Muscle layer of duodenum (tissue), 2 donors: ENCODE data around the gene OR4F15.

Experiments
- H3K27ac ChIP-seq: one replicate; pipeline ENCODE4 v1.7.0; 2013; ENCODE audit warnings: mild to moderate bottlenecking, low read length
- H3K27me3 ChIP-seq: one replicate; pipeline ENCODE4 v1.7.0; 2013; ENCODE audit warnings: low read depth, mild to moderate bottlenecking, control low read depth, low read length
- H3K36me3 ChIP-seq, 2 donors: one replicate each; pipeline ENCODE4 v1.7.0; 2013; ENCODE audit warnings: low read length in 2 of 2, control low read depth in 1 of 2, mild to moderate bottlenecking in 1 of 2; ENCODE audit not compliant: insufficient read depth in 2 of 2, control insufficient read depth in 1 of 2
- H3K4me1 ChIP-seq, 2 donors: one replicate each; pipeline ENCODE4 v1.7.0; 2013; ENCODE audit warnings: low read length in 2 of 2, mild to moderate bottlenecking in 2 of 2, control low read depth in 1 of 2, moderate library complexity in 1 of 2; ENCODE audit not compliant: insufficient read depth in 2 of 2, control insufficient read depth in 1 of 2
- H3K4me3 ChIP-seq, 2 donors: one replicate each; pipeline ENCODE4 v1.7.0; 2013; ENCODE audit warnings: low read length in 2 of 2, low read depth in 1 of 2, mild to moderate bottlenecking in 1 of 2
- H3K9me3 ChIP-seq, 2 donors: one replicate each; pipeline ENCODE4 v1.7.0; 2013; ENCODE audit warnings: low read length in 2 of 2, control low read depth in 1 of 2, mild to moderate bottlenecking in 1 of 2; ENCODE audit not compliant: control insufficient read depth in 1 of 2
- donor health status: healthy.

The OR4F15 gene

DNA sequence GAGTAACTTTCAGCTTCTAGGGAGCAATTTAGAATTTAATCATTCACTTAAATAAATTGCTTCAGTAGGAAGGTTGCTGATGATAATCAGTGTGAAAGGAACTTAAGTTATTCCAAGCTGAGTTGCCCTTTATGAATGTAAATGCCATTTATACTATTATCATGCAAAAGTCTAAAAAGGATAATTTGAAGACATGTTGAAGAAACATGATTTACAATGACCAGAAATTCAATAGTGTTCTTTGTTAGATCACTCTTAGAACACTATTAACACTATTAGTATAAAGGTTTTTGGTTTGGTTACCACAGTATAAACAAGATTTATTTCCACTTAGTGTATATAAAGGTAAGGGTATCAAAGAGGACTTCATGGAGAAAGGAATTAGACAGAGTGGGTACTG is 7.1 kb upstream of the OR4F15 start:
- Histone ChIP-seq H3K27ac (no peak overlapping the region), H3K27me3 (no peaks in the 10 kb centered on the region), H3K36me3 (no peaks in the 10 kb centered on the region), H3K4me1 (no peaks in the 10 kb centered on the region), H3K4me3 (no peak overlapping the region), H3K9me3 (no peaks in the 10 kb centered on the region)

DNA sequence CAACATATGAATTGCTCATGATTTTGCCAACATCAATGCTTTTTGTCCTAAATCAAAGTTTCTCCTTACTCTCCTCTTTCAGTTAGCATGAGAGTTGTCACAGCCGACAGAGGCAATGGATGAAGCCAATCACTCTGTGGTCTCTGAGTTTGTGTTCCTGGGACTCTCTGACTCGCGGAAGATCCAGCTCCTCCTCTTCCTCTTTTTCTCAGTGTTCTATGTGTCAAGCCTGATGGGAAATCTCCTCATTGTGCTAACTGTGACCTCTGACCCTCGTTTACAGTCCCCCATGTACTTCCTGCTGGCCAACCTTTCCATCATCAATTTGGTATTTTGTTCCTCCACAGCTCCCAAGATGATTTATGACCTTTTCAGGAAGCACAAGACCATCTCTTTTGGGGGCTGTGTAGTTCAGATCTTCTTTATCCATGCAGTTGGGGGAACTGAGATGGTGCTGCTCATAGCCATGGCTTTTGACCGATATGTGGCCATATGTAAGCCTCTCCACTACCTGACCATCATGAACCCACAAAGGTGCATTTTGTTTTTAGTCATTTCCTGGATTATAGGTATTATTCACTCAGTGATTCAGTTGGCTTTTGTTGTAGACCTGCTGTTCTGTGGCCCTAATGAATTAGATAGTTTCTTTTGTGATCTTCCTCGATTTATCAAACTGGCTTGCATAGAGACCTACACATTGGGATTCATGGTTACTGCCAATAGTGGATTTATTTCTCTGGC is 6.2 kb upstream of the OR4F15 start:
- no peaks in the 10 kb centered on the region for H3K4me1 ChIP-seq
- no peaks in the 10 kb centered on the region for H3K27me3 ChIP-seq
- no peak overlapping the region for H3K4me3 ChIP-seq
- H3K36me3 ChIP-seq, result no peaks in the 10 kb centered on the region
- no peaks in the 10 kb centered on the region for H3K9me3 ChIP-seq
- H3K27ac ChIP-seq, result no peak overlapping the region

- H3K4me1 ChIP-seq, result no peaks in the 10 kb centered on the region
- H3K27ac ChIP-seq, result no peak overlapping the region
- no peaks in the 10 kb centered on the region for H3K27me3 ChIP-seq
- no peak overlapping the region for H3K4me3 ChIP-seq
- no peaks in the 10 kb centered on the region for H3K36me3 ChIP-seq
- H3K9me3 ChIP-seq, result no peaks in the 10 kb centered on the region
Observed at GRCh38 chr15:101807345-101807945, 4.6 kb upstream of the OR4F15 start.

DNA sequence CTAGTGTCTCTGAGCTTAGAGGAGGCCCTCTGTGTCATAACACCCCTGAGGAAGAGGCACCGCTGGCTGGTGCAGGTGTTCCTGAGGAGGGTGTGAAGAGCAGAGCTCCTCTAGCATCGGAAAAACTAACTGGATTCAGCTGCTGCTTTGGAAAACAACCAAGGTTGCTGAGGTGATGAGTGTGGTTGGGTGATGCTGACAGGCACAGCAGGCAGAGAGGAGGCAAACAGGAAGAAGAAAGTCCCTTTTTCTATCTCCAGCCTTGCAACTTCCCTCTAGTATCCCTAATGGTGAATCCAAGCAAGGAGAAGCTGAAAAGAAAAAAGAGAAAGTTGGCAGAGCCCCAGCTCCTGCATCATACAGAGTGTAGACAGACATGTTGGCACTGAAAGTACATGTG is 3.8 kb upstream of the OR4F15 start:
- Histone ChIP-seq H3K27ac (no peak overlapping the region), H3K36me3 (no peaks in the 10 kb centered on the region), H3K27me3 (no peaks in the 10 kb centered on the region), H3K9me3 (no peaks in the 10 kb centered on the region), H3K4me1 (no peaks in the 10 kb centered on the region), H3K4me3 (no peak overlapping the region)

DNA sequence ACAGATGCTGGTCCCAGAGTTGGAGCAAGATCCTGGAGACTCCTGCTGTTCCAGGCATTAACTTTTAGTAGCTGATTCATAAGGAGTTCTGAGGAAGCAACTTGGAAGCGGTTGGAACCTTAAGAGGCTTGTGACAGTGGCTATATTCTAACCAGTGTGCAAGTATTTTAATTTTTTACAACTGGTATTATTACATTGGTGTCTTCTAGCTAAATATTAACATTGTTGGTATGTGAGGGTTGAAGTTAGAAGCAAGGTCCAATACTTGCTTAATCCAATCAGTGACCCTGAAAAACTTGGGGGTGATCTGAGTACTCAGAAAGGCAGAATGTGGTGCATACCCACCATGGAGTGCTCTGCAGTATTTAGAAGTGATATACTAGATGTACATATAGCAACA is 1.5 kb upstream of the OR4F15 start:
- H3K9me3 ChIP-seq, result no peaks in the 10 kb centered on the region
- no peak overlapping the region for H3K27ac ChIP-seq
- no peaks in the 10 kb centered on the region for H3K36me3 ChIP-seq
- H3K4me3 ChIP-seq, result no peak overlapping the region
- no peaks in the 10 kb centered on the region for H3K4me1 ChIP-seq
- no peaks in the 10 kb centered on the region for H3K27me3 ChIP-seq

DNA sequence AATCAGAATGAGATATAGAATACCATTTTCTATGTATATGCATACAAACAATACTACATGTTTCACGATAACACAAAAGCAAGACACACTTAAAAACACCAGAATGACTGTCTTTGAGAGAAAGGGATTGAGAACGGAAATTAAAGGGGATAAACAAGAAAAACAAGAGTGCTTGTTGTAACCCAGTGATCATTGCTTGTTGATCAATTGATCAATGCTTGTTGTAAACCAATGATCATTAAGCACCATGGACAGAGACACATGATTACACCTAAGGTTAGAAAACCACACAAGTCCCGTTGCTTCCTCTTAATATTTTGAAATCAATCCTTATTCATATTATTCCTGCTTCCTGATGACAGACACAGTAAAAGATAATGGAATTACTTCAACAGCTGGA is 1.1 kb upstream of the OR4F15 start:
- H3K27ac ChIP-seq, result no peak overlapping the region
- H3K4me1 ChIP-seq, result no peaks in the 10 kb centered on the region
- H3K4me3 ChIP-seq, result no peak overlapping the region
- H3K27me3 ChIP-seq, result no peaks in the 10 kb centered on the region
- no peaks in the 10 kb centered on the region for H3K36me3 ChIP-seq
- H3K9me3 ChIP-seq, result no peaks in the 10 kb centered on the region

- Histone ChIP-seq H3K4me3 (no peak overlapping the region), H3K9me3 (no peaks in the 10 kb centered on the region), H3K4me1 (no peaks in the 10 kb centered on the region), H3K27me3 (no peaks in the 10 kb centered on the region), H3K27ac (no peak overlapping the region), H3K36me3 (no peaks in the 10 kb centered on the region)
Observed at GRCh38 chr15:101813803-101814534, 2.0 kb downstream of the OR4F15 start.

DNA sequence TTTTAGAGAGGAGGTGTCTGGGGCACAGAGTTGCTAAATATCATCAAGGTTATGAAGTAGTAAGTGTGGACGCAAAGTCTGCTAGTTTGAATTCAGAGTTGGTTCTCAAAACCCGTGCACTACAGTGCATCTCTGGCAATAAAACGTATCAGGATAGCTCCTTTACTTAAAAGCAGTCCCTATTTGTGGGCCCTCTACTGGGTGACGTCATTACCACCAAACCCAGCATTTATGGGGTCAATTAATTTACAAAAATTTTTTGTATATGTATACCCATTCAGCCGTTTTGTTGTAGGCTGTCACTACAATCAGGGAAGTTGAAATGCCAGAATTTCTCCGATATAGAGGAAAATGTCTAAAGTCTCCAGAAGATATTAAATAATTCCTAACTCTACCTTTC is 8.8 kb downstream of the OR4F15 start:
- H3K27me3 ChIP-seq, result no peaks in the 10 kb centered on the region

GRCh38 chr15:101827257-101827656 is 15.3 kb downstream of the OR4F15 start:
- H3K27me3 ChIP-seq, result no peaks in the 10 kb centered on the region
- H3K27ac ChIP-seq, result no peak overlapping the region
- H3K9me3 ChIP-seq, result no peaks in the 10 kb centered on the region
- H3K4me3 ChIP-seq, result no peak overlapping the region
- H3K4me1 ChIP-seq, result no peaks in the 10 kb centered on the region
- no peaks in the 10 kb centered on the region for H3K36me3 ChIP-seq

More for the DNA sequence above, 8.8 kb downstream of the OR4F15 start:
- Histone ChIP-seq H3K9me3 (no peaks in the 10 kb centered on the region), H3K4me1 (no peaks in the 10 kb centered on the region), H3K36me3 (no peaks in the 10 kb centered on the region), H3K4me3 (no peak overlapping the region), H3K27ac (no peak overlapping the region)

DNA sequence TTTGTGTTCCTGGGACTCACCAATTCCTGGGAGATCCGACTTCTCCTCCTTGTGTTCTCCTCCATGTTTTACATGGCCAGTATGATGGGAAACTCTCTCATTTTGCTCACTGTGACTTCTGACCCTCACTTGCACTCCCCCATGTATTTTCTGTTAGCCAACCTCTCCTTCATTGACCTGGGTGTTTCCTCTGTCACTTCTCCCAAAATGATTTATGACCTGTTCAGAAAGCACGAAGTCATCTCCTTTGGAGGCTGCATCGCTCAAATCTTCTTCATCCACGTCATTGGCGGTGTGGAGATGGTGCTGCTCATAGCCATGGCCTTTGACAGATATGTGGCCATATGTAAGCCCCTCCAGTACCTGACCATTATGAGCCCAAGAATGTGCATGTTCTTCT is 16.8 kb downstream of the OR4F15 start:
- Histone ChIP-seq H3K4me3 (no peak overlapping the region), H3K4me1 (no peaks in the 10 kb centered on the region), H3K27ac (no peak overlapping the region), H3K36me3 (no peaks in the 10 kb centered on the region), H3K9me3 (peaks cover 0 to 4% of the 10 kb centered on the region in 2 donors), H3K27me3 (no peaks in the 10 kb centered on the region)

DNA sequence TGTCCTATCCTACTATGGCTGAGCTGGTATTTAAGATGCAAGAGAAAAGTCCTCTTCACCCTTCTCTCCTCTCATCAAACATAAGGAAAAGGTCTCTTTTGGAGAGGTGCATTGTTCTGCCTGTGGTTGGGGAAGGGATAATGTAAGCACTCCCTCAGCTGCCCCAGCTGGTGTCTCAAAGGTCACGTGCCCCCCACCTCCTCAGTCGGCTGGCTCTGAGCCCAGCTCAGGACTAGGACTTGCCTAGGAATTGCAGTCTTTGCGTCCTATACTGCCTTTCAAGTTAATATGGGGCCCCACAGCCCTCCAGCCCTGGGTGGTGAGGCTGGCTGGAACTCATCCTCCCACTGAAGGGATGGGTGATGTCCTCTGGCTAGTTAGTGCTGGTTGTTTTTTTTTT is 29.7 kb downstream of the OR4F15 start:
- H3K9me3 ChIP-seq, result no peaks in the 10 kb centered on the region

More for the DNA sequence above, 29.7 kb downstream of the OR4F15 start:
- H3K27ac ChIP-seq, result no peak overlapping the region
- H3K36me3 ChIP-seq, result no peaks in the 10 kb centered on the region
- no peaks in the 10 kb centered on the region for H3K27me3 ChIP-seq
- no peaks in the 10 kb centered on the region for H3K4me1 ChIP-seq
- H3K4me3 ChIP-seq, result no peak overlapping the region
